Activated naive CD8-positive, alpha-beta T cell treated with anti-CD3 and anti-CD28 coated beads, Interleukin-2, amount 50 U/mL, for 24 hours (primary cell): ENCODE data around the gene GTF2E1.

Experiments used
- ATAC-seq: fragments of 150-1000 bp; cut with Tn5 transposase; one replicate; pipeline ENCODE4 v1.10.0; 2021
- DNase-seq: peaks from one replicate; pipeline ENCODE4 v3.0.0; 2021
- H3K27ac Mint-ChIP-seq: one replicate; pipeline ENCODE4 v1.8.0; 2021; ENCODE audit warnings: mild to moderate bottlenecking, mixed read lengths
- H3K27me3 Mint-ChIP-seq: one replicate; pipeline ENCODE4 v1.8.0; 2021; ENCODE audit warnings: mixed read lengths
- H3K36me3 Mint-ChIP-seq: one replicate; pipeline ENCODE4 v1.8.0; 2021; ENCODE audit warnings: low read depth, mixed read lengths
- H3K4me1 Mint-ChIP-seq: one replicate; pipeline ENCODE4 v1.8.0; 2021; ENCODE audit warnings: mixed read lengths
- H3K4me3 Mint-ChIP-seq: one replicate; pipeline ENCODE4 v1.8.0; 2021; ENCODE audit warnings: mild to moderate bottlenecking, moderate library complexity, mixed read lengths
- H3K9me3 Mint-ChIP-seq: one replicate; pipeline ENCODE4 v1.8.0; 2021; ENCODE audit warnings: mixed read lengths

The GTF2E1 gene

DNA sequence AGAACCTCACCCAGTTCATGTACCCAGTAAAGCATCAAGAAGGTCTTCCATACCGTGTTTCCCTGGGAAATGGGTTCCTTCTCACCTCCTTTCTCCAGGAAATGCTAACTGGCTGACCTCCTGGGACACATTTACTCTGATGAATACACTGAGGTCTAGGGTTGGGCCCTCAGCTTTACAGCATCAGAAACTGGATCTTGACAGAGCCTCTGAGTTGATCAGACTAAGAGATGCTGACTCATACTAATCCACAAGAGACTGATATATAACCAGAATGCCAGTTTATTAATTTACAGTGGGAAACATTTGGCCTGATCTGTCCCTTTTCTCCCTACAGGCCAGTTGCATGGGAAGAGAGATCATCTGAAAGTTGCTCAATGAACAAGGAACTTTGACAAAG, 55.8 kb downstream of the GTF2E1 start:
- Mint-ChIP-seq H3K36me3 (no peaks in the 10 kb centered on the region), H3K27ac (no peak overlapping the region), H3K4me1 (no peaks in the 10 kb centered on the region), H3K4me3 (no peak overlapping the region), H3K27me3 (no peaks in the 10 kb centered on the region), H3K9me3 (no peaks in the 10 kb centered on the region)
- DNase-seq (no peak), ATAC-seq (no peak)

DNA sequence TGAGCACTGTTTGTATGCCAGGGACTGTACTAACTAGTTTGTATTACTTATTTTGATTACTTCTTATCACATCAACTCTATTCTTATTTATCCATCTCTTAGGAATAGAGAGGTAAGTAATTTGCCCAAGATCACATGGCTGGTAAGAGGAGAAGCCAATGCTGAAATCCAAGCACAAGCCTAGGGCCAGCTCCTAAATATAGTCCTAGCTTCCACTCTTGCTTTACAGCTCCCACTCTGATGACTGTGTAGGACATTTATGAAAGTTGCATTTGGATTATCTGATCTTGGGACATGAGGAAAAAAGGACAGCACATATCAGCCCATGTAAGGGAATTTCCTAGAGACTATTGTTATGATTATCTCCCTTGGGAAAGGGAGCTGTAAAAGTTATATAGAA, 58.1 kb downstream of the GTF2E1 start:
- no peak overlapping the region for H3K4me3 Mint-ChIP-seq
- no peaks in the 10 kb centered on the region for H3K4me1 Mint-ChIP-seq
- DNase-seq (no peak), ATAC-seq (no peak)
- H3K9me3 Mint-ChIP-seq, result no peaks in the 10 kb centered on the region
- no peak overlapping the region for H3K27ac Mint-ChIP-seq
- no peaks in the 10 kb centered on the region for H3K27me3 Mint-ChIP-seq
- no peaks in the 10 kb centered on the region for H3K36me3 Mint-ChIP-seq

DNA sequence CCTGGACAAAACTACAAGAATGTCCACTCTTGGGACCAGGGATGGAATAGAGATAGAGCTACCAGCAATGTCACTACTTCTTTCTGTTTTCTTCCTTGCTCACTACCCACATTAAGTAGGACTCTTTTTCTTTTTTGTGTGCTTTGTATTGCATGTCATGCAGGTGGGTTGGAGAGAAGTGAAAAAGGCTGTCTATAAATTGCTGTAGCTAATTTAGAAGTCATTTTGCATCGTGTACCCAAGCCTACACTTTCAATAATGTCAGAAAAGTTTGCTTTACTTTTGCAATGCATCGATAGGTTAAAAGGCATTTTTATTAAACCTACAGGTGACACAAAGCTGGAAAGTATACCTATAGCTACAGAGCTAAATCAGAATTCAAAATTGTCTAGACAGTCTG, 58.9 kb downstream of the GTF2E1 start:
- H3K27ac Mint-ChIP-seq, result no peak overlapping the region
- no peak overlapping the region for H3K4me3 Mint-ChIP-seq
- no peaks in the 10 kb centered on the region for H3K4me1 Mint-ChIP-seq
- ATAC-seq (no peak), DNase-seq (no peak)
- H3K36me3 Mint-ChIP-seq, result no peaks in the 10 kb centered on the region
- no peaks in the 10 kb centered on the region for H3K9me3 Mint-ChIP-seq
- H3K27me3 Mint-ChIP-seq, result peaks cover 4% of the 10 kb centered on the region

DNA sequence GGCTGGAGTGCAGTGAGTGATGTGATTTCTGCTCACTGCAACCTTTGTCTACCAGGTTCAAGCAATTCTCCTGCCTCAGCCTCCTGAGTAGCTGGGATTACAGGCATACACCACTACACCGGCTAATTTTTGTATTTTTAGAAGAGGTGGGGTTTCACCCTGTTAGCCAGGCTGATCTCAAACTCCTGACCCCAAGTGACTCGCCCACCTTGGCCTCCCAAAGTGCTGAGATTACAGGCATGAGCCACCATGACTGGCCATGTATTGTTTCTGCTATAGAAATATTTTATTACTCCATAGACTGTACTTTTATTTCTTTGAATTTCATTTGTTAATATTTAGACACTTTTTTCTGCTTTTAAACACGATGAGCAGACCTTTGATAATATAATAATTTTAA, 60.4 kb downstream of the GTF2E1 start:
- Mint-ChIP-seq H3K27me3 (peaks cover 7% of the 10 kb centered on the region), H3K36me3 (no peaks in the 10 kb centered on the region), H3K4me3 (no peak overlapping the region), H3K9me3 (no peaks in the 10 kb centered on the region), H3K27ac (no peak overlapping the region), H3K4me1 (no peaks in the 10 kb centered on the region)
- DNase-seq, result no peak
- ATAC-seq, result no peak

DNA sequence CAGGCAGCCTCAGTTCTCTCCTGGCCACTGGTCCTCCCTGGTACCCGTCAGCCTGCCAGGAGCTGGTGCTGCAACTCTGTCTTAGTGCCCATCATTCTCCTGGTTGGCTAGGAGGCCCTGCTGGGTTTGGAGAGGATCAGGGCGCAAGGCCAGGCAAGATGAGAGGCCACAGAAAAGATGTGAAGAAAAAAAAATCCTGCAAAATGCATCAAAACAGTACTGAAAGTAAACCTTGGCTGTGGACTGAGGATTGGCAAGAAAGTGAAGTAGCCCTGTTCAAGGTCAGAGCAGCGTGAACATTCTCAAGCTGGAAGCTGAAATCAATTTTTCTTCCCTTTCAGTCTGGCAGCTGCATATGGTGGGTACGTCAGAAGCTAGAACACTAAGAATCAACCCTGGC, 74.2 kb downstream of the GTF2E1 start:
- DNase-seq (no peak), ATAC-seq (no peak)
- no peaks in the 10 kb centered on the region for H3K4me1 Mint-ChIP-seq
- H3K27me3 Mint-ChIP-seq, result peaks cover 18% of the 10 kb centered on the region
- no peaks in the 10 kb centered on the region for H3K36me3 Mint-ChIP-seq
- no peaks in the 10 kb centered on the region for H3K9me3 Mint-ChIP-seq
- H3K4me3 Mint-ChIP-seq, result no peak overlapping the region
- no peak overlapping the region for H3K27ac Mint-ChIP-seq

DNA sequence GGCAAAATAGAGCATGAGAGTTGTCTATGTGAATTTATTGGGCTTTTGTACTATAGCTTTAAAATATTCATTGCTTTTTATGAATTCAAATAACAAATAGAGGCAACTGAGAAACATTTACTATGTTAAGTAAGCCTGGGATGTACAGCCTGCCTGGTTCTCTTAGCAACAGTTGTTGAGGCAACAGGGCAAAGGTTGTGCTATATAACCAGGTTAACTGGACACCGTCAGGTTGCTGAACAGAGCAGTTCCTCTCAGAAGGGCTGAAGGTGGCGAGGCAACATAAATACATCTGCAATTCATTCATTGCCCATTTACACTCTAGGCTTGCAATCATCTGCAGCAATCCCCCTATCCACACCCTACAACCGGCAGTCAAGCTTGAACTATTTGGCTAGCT, 78.2 kb downstream of the GTF2E1 start:
- Mint-ChIP-seq H3K9me3 (no peaks in the 10 kb centered on the region), H3K4me3 (no peak overlapping the region), H3K27ac (no peak overlapping the region), H3K36me3 (no peaks in the 10 kb centered on the region), H3K4me1 (no peaks in the 10 kb centered on the region), H3K27me3 (peaks cover 15% of the 10 kb centered on the region)
- ATAC-seq (no peak), DNase-seq (no peak)

DNA sequence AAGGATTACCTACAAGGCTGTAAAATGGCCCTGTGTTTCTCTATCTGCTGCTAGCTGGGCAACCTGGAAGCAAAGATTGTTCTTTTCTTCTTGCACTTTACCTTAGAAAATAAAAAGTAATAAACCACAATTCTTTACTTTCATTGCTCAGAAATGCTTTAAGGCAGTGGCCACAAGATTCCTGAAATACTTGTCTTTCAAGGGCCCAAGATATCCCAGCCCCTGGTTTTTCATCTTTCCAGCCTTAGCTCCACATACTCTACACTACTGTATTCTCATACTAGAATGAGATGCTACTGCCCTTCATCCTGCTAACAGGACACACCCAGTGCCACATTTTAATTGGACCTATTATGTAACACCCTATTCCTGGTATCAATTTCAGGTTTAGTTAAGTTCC, 78.9 kb downstream of the GTF2E1 start:
- ATAC-seq (no peak), DNase-seq (no peak)
- peaks cover 15% of the 10 kb centered on the region for H3K27me3 Mint-ChIP-seq
- H3K4me3 Mint-ChIP-seq, result no peak overlapping the region
- H3K9me3 Mint-ChIP-seq, result no peaks in the 10 kb centered on the region
- H3K36me3 Mint-ChIP-seq, result no peaks in the 10 kb centered on the region
- H3K4me1 Mint-ChIP-seq, result no peaks in the 10 kb centered on the region
- H3K27ac Mint-ChIP-seq, result no peak overlapping the region

DNA sequence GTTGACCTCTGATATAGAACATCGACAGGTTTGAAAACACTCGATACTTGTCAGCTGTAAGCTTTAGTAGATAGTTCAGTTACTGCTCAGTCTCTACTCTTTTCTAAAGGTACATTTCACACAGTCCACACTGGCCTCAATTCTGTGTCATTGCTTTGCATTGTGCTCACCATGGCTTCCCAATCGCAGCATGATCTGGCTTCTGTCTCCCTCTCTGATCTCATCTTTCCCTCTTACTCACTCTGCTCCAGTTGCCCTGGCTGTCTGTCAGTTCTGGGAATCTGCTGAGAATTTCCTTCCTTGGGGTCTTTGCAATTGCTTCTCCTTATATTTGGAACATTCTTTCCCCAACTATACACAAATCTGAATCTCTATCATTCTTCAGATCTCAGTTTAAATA, 80.6 kb downstream of the GTF2E1 start:
- ATAC-seq, result no peak
- Mint-ChIP-seq H3K36me3 (no peaks in the 10 kb centered on the region), H3K27me3 (peaks cover 15% of the 10 kb centered on the region)

DNA sequence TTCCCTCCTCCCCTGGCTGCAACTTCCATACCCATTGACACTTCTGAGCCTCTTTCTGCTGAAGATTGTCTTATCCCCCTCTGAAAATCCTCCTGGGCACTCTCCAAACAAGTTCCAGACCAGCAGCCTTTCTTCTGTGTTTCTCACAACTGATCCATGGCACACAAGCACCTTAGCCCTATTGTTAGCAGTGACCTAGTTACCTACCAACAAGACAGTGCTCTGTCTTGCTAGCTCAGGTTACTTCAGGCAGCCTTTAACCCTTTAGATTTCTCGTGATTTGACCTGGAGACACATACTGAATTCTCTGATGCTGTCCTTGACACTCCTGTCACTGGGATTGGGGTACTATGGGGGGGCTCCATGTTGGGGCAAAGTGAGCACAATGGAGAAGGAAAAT, 82.1 kb downstream of the GTF2E1 start:
- no peaks in the 10 kb centered on the region for H3K9me3 Mint-ChIP-seq
- H3K27ac Mint-ChIP-seq, result no peak overlapping the region
- no peaks in the 10 kb centered on the region for H3K36me3 Mint-ChIP-seq
- no peak overlapping the region for H3K4me3 Mint-ChIP-seq
- ATAC-seq (no peak), DNase-seq (no peak)
- peaks cover 10% of the 10 kb centered on the region for H3K27me3 Mint-ChIP-seq
- H3K4me1 Mint-ChIP-seq, result no peaks in the 10 kb centered on the region

More for the DNA sequence above, 80.6 kb downstream of the GTF2E1 start:
- H3K4me1 Mint-ChIP-seq, result no peaks in the 10 kb centered on the region
- no peaks in the 10 kb centered on the region for H3K9me3 Mint-ChIP-seq
- DNase-seq, result no peak
- no peak overlapping the region for H3K27ac Mint-ChIP-seq
- no peak overlapping the region for H3K4me3 Mint-ChIP-seq

DNA sequence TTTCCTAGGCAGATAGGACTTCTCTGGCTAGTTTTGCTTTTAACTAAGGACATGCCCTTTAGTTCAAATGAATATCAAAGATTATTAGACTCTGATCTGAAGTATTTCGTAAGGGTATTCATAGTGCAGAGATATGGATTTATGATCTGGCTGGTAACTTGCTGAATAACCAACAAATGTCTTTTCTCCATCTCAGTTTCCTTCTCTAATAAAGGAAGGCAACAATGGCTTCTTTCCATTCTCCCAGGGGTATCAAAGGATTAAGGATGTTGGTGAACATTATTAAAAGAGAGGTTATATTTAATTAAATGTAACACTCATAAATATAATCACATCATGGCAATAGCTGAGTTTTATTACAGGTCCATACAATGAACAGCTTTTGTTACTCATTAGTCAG, 86.3 kb downstream of the GTF2E1 start:
- DNase-seq, result no peak
- Mint-ChIP-seq H3K9me3 (no peaks in the 10 kb centered on the region), H3K27ac (no peak overlapping the region), H3K4me3 (no peak overlapping the region), H3K27me3 (peaks cover 9% of the 10 kb centered on the region), H3K36me3 (no peaks in the 10 kb centered on the region), H3K4me1 (no peaks in the 10 kb centered on the region)
- no peak for ATAC-seq

DNA sequence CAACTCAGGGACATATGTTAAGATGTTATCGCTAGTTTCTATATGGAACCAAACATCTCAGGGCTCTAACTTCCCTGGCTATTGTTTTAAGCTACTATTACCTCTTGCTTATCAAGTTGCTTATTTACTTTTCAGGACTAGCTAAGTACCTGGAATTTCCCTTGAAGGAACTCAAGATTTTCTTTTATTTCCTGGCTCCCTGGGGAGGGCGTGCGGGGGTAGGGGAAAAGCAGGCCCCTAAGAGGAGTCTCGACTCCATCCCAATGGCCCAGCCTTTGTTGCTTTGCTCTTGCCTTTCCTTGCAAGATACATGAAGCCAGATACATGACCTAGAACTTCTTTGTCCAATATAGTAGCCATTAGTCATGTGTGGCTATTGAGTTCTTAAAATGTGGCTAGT, 88.5 kb downstream of the GTF2E1 start:
- Mint-ChIP-seq H3K4me1 (no peaks in the 10 kb centered on the region), H3K4me3 (no peak overlapping the region), H3K27me3 (peaks cover 2% of the 10 kb centered on the region), H3K9me3 (no peaks in the 10 kb centered on the region), H3K36me3 (no peaks in the 10 kb centered on the region), H3K27ac (no peak overlapping the region)
- ATAC-seq, result no peak
- no peak for DNase-seq
